Mucosa of stomach (tissue), 1 donor: ENCODE results near the gene CREB3L1.
A peak's percentile ranks its signal among the peaks of the same experiment; 100 is the strongest.

Source experiments
- H3K27me3 ChIP-seq: one replicate; pipeline ENCODE4 v1.7.0; 2013; ENCODE audit warnings: mild to moderate bottlenecking, low read length; ENCODE audit not compliant: control insufficient read depth, insufficient read depth
- H3K36me3 ChIP-seq: one replicate; pipeline ENCODE4 v1.7.0; 2013; ENCODE audit warnings: low read length; ENCODE audit not compliant: control insufficient read depth, insufficient read depth
- H3K4me1 ChIP-seq: one replicate; pipeline ENCODE4 v1.7.0; 2013; ENCODE audit warnings: mild to moderate bottlenecking, low read length; ENCODE audit not compliant: control insufficient read depth, insufficient read depth
- H3K4me3 ChIP-seq: one replicate; pipeline ENCODE4 v1.7.0; 2013; ENCODE audit warnings: low read length
- H3K9ac ChIP-seq: one replicate; pipeline ENCODE4 v1.7.0; 2013; ENCODE audit warnings: mild to moderate bottlenecking, low read length, moderate library complexity
- H3K9me3 ChIP-seq: one replicate; pipeline ENCODE4 v1.7.0; 2013; ENCODE audit warnings: mild to moderate bottlenecking, low read length, moderate library complexity; ENCODE audit not compliant: control insufficient read depth
- donor health status: Pancreatic carcinoma.

The CREB3L1 gene

GRCh38 chr11:46348566-46349401, 71.3 kb downstream of the CREB3L1 start:
- no peaks in the 10 kb centered on the region for H3K36me3 ChIP-seq
- peaks cover 46% of the 10 kb centered on the region for H3K4me1 ChIP-seq
- peak overlapping the region; percentile 69 for H3K4me3 ChIP-seq
- no peaks in the 10 kb centered on the region for H3K27me3 ChIP-seq
- peak overlapping the region; percentile 75 for H3K9ac ChIP-seq
- no peaks in the 10 kb centered on the region for H3K9me3 ChIP-seq

GRCh38 chr11:46350695-46351094, 73.2 kb downstream of the CREB3L1 start:
- H3K4me1 ChIP-seq = peaks cover 46% of the 10 kb centered on the region
- H3K36me3 ChIP-seq = no peaks in the 10 kb centered on the region
- H3K9me3 ChIP-seq = no peaks in the 10 kb centered on the region
- no peaks in the 10 kb centered on the region for H3K27me3 ChIP-seq
- H3K9ac ChIP-seq = peak overlapping the region; percentile 5
- H3K4me3 ChIP-seq = no peak overlapping the region

DNA sequence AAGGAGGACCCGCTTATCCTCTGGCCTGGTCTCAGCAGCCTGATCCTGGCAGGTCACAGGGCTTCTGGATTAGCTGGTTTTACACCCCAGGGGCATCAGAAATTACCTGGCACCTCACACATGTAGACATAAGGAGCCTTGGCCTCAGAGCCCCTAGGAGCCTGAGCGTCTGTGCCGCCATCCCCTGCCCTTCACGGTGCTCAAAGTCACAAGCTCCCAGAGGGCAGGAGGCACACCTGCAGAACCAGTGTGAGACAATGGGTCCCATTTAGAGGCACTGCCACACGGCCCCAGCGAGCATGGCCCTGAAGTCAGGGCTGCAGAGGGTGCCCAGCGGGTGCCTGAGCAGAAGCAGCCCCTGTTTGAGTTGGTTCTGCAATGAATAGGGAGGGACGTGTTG, 73.7 kb downstream of the CREB3L1 start:
- Histone ChIP-seq H3K4me3 (no peak overlapping the region), H3K9me3 (no peaks in the 10 kb centered on the region), H3K27me3 (no peaks in the 10 kb centered on the region), H3K36me3 (no peaks in the 10 kb centered on the region), H3K9ac (peak overlapping the region; percentile 5), H3K4me1 (peaks cover 46% of the 10 kb centered on the region)

DNA sequence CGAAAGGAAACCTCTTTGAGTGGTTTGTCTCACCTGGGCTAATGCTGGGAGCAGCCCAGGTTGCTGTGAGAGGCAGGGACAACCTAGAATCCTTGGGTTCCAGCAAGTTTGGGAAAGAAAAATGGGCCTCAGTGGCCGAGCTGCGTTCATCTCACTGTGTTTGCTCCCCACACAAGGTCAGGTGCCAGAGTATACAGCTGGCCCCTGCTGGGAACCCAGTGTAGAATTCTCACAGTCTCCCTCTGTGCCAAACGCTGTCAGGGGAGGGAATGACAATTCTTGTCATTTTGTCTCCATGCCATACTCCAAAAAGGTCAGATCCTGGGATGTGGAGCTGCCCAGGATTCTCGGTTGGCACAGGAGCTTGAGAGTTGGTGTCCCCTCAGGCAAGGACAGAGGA, 74.1 kb downstream of the CREB3L1 start:
- no peaks in the 10 kb centered on the region for H3K36me3 ChIP-seq
- H3K4me3 ChIP-seq = no peak overlapping the region
- H3K9me3 ChIP-seq = no peaks in the 10 kb centered on the region
- H3K4me1 ChIP-seq = peaks cover 48% of the 10 kb centered on the region
- H3K27me3 ChIP-seq = no peaks in the 10 kb centered on the region
- H3K9ac ChIP-seq = peak overlapping the region; percentile 54

GRCh38 chr11:46352063-46352841, 74.8 kb downstream of the CREB3L1 start:
- H3K36me3 ChIP-seq = no peaks in the 10 kb centered on the region
- no peaks in the 10 kb centered on the region for H3K27me3 ChIP-seq
- no peaks in the 10 kb centered on the region for H3K9me3 ChIP-seq
- peaks cover 51% of the 10 kb centered on the region for H3K4me1 ChIP-seq
- no peak overlapping the region for H3K4me3 ChIP-seq
- peak overlapping the region; percentile 58 for H3K9ac ChIP-seq

DNA sequence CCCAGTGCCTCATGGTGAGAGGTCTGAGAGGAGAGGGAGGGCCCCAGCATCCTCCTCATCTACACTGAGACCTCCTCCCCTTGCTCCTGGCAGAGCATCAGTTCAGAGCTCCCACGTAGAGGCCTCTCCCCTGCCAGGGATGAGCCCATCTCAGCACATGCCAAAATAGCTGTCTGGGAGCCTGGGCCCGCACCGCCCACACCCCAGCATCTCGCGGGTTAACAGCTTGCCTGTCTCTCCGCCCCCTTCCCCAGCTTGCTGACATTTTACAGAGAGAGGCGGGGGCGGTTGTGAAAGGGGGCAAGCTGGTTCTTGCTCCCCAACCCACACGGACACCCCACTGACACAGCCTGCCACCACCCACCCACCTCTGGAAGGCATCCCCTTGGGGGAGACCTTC, 76.2 kb downstream of the CREB3L1 start:
- no peaks in the 10 kb centered on the region for H3K27me3 ChIP-seq
- H3K36me3 ChIP-seq = no peaks in the 10 kb centered on the region
- no peak overlapping the region for H3K4me3 ChIP-seq
- H3K4me1 ChIP-seq = peaks cover 53% of the 10 kb centered on the region
- H3K9me3 ChIP-seq = no peaks in the 10 kb centered on the region
- H3K9ac ChIP-seq = no peak overlapping the region

DNA sequence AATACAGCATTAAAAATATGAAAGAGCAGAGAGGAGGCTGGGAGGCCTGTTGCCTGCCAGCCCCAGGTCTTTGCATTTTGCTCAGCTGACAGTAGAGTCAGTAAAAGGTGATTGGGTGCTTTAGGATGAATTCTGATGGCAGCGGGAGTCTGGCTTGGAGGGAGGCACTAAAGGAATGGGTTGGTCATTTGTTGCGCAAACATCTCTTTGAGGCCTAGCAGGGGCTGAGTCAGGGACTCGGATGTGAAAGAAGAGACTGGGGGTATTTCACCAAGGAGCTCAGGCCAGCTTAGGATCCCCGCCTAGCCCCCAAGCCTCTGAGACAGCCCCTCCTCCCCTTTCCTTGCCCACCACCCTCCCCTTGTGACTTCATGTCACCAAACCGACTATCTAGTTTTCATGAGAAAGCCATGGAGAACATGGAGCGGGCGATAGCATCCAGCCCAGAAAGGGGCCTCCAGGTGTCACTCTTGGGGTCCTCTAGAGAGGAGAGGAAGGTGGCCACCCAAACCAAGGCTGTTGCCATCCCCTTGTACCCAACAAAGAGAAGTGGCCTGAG, 79.5 kb downstream of the CREB3L1 start:
- Histone ChIP-seq H3K36me3 (no peaks in the 10 kb centered on the region), H3K9ac (peak overlapping the region; percentile 26), H3K9me3 (no peaks in the 10 kb centered on the region), H3K4me3 (no peak overlapping the region), H3K27me3 (no peaks in the 10 kb centered on the region), H3K4me1 (peaks cover 42% of the 10 kb centered on the region)

GRCh38 chr11:46357483-46357936, 80.0 kb downstream of the CREB3L1 start:
- Histone ChIP-seq H3K36me3 (no peaks in the 10 kb centered on the region), H3K9me3 (no peaks in the 10 kb centered on the region), H3K4me1 (peaks cover 42% of the 10 kb centered on the region), H3K9ac (peak overlapping the region; percentile 26), H3K27me3 (no peaks in the 10 kb centered on the region), H3K4me3 (no peak overlapping the region)

DNA sequence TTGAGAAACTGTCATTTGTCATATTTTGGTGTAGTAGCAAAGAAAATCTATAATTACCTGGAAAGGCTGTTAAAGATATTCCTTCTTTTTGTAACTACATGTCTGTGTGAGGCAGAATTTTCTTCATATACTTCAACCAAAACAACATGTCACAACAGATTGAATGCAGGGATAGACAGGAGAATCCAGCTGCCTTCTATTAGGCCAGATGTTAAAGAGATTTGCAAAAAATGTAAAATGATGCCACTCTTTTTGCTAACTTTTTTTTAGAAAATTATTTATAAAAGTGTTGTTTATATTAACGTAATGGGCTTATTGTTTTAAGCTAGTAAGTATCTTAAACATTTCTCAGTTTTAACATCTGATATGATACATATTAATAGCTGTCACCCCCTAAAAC, 82.5 kb downstream of the CREB3L1 start:
- no peaks in the 10 kb centered on the region for H3K27me3 ChIP-seq
- H3K4me3 ChIP-seq = no peak overlapping the region
- no peak overlapping the region for H3K9ac ChIP-seq
- no peaks in the 10 kb centered on the region for H3K9me3 ChIP-seq
- peaks cover 51% of the 10 kb centered on the region for H3K4me1 ChIP-seq
- no peaks in the 10 kb centered on the region for H3K36me3 ChIP-seq

GRCh38 chr11:46360878-46361277, 83.4 kb downstream of the CREB3L1 start:
- H3K4me1 ChIP-seq = peaks cover 51% of the 10 kb centered on the region
- no peak overlapping the region for H3K4me3 ChIP-seq
- H3K9me3 ChIP-seq = no peaks in the 10 kb centered on the region
- no peaks in the 10 kb centered on the region for H3K27me3 ChIP-seq
- no peaks in the 10 kb centered on the region for H3K36me3 ChIP-seq
- H3K9ac ChIP-seq = peak overlapping the region; percentile 53

GRCh38 chr11:46361283-46362155, 84.1 kb downstream of the CREB3L1 start:
- H3K4me1 ChIP-seq = peaks cover 49% of the 10 kb centered on the region
- H3K36me3 ChIP-seq = no peaks in the 10 kb centered on the region
- H3K4me3 ChIP-seq = no peak overlapping the region

More at GRCh38 chr11:46361283-46362155, 84.1 kb downstream of the CREB3L1 start:
- Histone ChIP-seq H3K9ac (peak overlapping the region; percentile 61), H3K27me3 (no peaks in the 10 kb centered on the region), H3K9me3 (no peaks in the 10 kb centered on the region)
